Cardiac fibroblast (primary cell): ENCODE data around the gene CILP2.

Source experiments
- DNase-seq, 2 donors: peaks; one replicate each; pipeline versions ENCODE4 v3.0.0 to v3.0.0-alpha.2; 2010; ENCODE audit warnings: low read depth in 2 of 2
- H3K4me3 ChIP-seq, 2 donors: replicated peaks in 1 of 2; 1 replicate in 1 of 2; 2 replicates in 1 of 2; pipeline ENCODE4 v1.5.1; 2011; ENCODE audit warnings: low read depth in 2 of 2, low read length in 2 of 2, mild to moderate bottlenecking in 2 of 2, moderate library complexity in 1 of 2
- TF ChIP-seq, protein P1 (sequence below): IDR thresholded peaks from one replicate; pipeline ENCODE4 v1.5.1; 2011; ENCODE audit warnings: low read depth, mild to moderate bottlenecking, low read length, inconsistent platforms

The CILP2 gene

DNA sequence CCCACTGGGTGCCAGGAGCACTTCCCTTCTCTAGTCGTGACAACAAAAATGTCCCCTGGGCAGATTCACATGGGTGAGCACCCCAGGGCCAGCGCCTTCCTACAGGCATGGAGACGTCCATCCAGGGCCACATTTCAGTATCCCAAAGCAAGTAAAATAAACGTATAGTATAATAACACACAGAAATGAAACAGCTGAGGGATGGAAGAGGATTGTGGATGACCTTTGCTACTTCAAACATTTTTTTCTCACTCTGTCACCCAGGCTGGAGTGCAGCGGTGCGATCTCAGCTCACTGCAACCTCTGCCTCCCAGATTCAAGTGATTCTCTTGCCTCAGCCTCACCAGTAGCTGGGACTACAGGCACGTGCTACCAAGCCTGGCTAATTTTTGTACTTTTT lies 28.2 kb downstream of the CILP2 start:
- no peak overlapping the region for H3K4me3 ChIP-seq
- peak in 1 of 2 donors; percentile 35 for DNase-seq
- TF ChIP-seq, protein P1, sequence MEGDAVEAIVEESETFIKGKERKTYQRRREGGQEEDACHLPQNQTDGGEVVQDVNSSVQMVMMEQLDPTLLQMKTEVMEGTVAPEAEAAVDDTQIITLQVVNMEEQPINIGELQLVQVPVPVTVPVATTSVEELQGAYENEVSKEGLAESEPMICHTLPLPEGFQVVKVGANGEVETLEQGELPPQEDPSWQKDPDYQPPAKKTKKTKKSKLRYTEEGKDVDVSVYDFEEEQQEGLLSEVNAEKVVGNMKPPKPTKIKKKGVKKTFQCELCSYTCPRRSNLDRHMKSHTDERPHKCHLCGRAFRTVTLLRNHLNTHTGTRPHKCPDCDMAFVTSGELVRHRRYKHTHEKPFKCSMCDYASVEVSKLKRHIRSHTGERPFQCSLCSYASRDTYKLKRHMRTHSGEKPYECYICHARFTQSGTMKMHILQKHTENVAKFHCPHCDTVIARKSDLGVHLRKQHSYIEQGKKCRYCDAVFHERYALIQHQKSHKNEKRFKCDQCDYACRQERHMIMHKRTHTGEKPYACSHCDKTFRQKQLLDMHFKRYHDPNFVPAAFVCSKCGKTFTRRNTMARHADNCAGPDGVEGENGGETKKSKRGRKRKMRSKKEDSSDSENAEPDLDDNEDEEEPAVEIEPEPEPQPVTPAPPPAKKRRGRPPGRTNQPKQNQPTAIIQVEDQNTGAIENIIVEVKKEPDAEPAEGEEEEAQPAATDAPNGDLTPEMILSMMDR: no peak

GRCh38 chr19:19567391-19567790 lies 29.3 kb downstream of the CILP2 start:
- no peak overlapping the region for H3K4me3 ChIP-seq
- no peak for DNase-seq
- TF ChIP-seq, protein P1: no peak

GRCh38 chr19:19568802-19569756 lies 31.0 kb downstream of the CILP2 start:
- TF ChIP-seq, protein P1: no peak
- peak; percentile 15 to 63 for DNase-seq
- H3K4me3 ChIP-seq: no peak overlapping the region

GRCh38 chr19:19570571-19570970 lies 32.5 kb downstream of the CILP2 start:
- DNase-seq: no peak

GRCh38 chr19:19571071-19571786 lies 33.2 kb downstream of the CILP2 start:
- TF ChIP-seq, protein P1: no peak
- no peak for DNase-seq

More at GRCh38 chr19:19570571-19570970, 32.5 kb downstream of the CILP2 start:
- TF ChIP-seq, protein P1: no peak
- no peak overlapping the region for H3K4me3 ChIP-seq

DNA sequence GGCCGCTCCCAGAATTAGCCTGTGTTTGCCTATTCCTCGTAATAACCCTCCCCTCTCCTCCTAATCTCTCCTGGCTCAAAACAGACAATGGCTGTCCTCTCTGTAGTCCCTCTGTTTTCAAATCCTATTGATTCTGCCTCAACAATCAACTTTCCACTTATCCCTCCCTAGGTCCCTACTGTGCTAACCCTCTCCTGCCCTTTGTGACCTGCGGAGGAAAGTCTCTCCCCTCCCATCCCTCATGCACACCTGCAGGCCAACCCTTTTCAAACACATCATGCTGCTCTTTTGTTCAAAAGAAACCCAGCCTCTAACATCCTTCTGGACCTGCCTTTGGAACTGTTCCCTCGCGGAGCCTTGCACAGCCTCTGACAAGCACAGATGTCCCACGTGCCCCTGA lies 37.3 kb downstream of the CILP2 start:
- H3K4me3 ChIP-seq: no peak overlapping the region
- TF ChIP-seq, protein P1: no peak
- DNase-seq: no peak

More at GRCh38 chr19:19571071-19571786, 33.2 kb downstream of the CILP2 start:
- H3K4me3 ChIP-seq: no peak overlapping the region
